Panc1 (cell line): Measurements from ENCODE around the gene VPS35L. TPM values are rescaled to one million over a fixed set of nuclear protein-coding genes. Genes with fewer than 3 reads are reported as not detected.

Source experiments
- ATAC-seq: fragments of 200-7000 bp; cut with Tn5 transposase; 2 replicates; pipeline ENCODE4 v1.9.1; 2020; ENCODE audit warnings: mild to moderate bottlenecking, moderate library complexity
- BruUV-seq: library from RNA; stranded (reverse); fragments of 400-500 nt; replicated peaks from 2 replicates; lab custom pipeline; 2021; lab: Mats Ljungman, UMichigan
- CTCF ChIA-PET: fragments of 300-600 bp; sonication (Branson Sonifier 250); formaldehyde crosslinking; loops from one replicate; lab custom pipeline; 2022; ENCODE audit warnings: antibody characterized with exemption; lab: Charles Lee
- POLR2A ChIA-PET: fragments of 300-600 bp; sonication (Branson Sonifier 250); formaldehyde crosslinking; loops from one replicate; lab custom pipeline; 2022; ENCODE audit warnings: antibody characterized with exemption; lab: Charles Lee
- DNase-seq: peaks from one replicate; pipeline ENCODE4 v3.0.0-alpha.2; 2010; ENCODE audit warnings: low read depth, low spot score
- H3K27ac ChIP-seq: 2 replicates; pipeline ENCODE4 v1.5.1; 2011; ENCODE audit warnings: mild to moderate bottlenecking, low read length, inconsistent platforms
- H3K27me3 ChIP-seq: fragments of 200-500 bp; sonication (Bioruptor generic); 2 replicates; pipeline ENCODE4 v1.6.0; 2014; ENCODE audit warnings: low read length, inconsistent platforms; ENCODE audit not compliant: control insufficient read depth, insufficient read depth
- H3K36me3 ChIP-seq: fragments of 200-500 bp; sonication (Bioruptor generic); 2 replicates; pipeline ENCODE4 v1.5.1; 2014; ENCODE audit warnings: inconsistent platforms, mild to moderate bottlenecking, low read length, moderate library complexity; ENCODE audit not compliant: control insufficient read depth, insufficient read depth
- H3K4me1 ChIP-seq: 2 replicates; pipeline ENCODE4 v1.5.1; 2011; ENCODE audit warnings: inconsistent platforms, mild to moderate bottlenecking, low read length, moderate library complexity; ENCODE audit not compliant: control insufficient read depth, insufficient read depth
- H3K4me3 ChIP-seq, 2 experiments: 2 replicates each; pipeline ENCODE4 v1.5.1; 2011 to 2012; ENCODE audit warnings: low read depth in 2 of 2, low read length in 2 of 2, mild to moderate bottlenecking in 2 of 2, inconsistent platforms in 1 of 2, moderate library complexity in 1 of 2
- H3K9me3 ChIP-seq: fragments of 200-500 bp; sonication (Bioruptor generic); 2 replicates; pipeline ENCODE4 v1.5.1; 2014; ENCODE audit warnings: low read depth, mild to moderate bottlenecking, inconsistent platforms, low read length, moderate library complexity; ENCODE audit not compliant: control insufficient read depth, insufficient read depth
- CTCF ChIP-seq: fragments of 450-650 bp; IDR thresholded peaks from 2 replicates; pipeline ENCODE4 v1.5.1; 2017; ENCODE audit warnings: mild to moderate bottlenecking
- POLR2AphosphoS5 ChIP-seq: IDR thresholded peaks from 2 replicates; pipeline ENCODE4 v1.6.1; 2012; ENCODE audit warnings: mild to moderate bottlenecking, low read depth, low read length, moderate library complexity
- REST ChIP-seq, 2 experiments: IDR thresholded peaks; 2 replicates each; pipeline ENCODE4 v1.6.1; 2011 to 2012; ENCODE audit warnings: low read depth in 2 of 2, control low read depth in 1 of 2, low read length in 1 of 2, mild to moderate bottlenecking in 1 of 2, moderate library complexity in 1 of 2; ENCODE audit not compliant: insufficient read depth in 1 of 2
- SIN3A ChIP-seq: IDR thresholded peaks from 2 replicates; pipeline ENCODE4 v1.6.1; 2012; ENCODE audit warnings: low read depth, mild to moderate bottlenecking, low read length, moderate library complexity, borderline replicate concordance; ENCODE audit not compliant: insufficient read depth
- TCF7L2 ChIP-seq: IDR thresholded peaks from 2 replicates; pipeline ENCODE4 v1.6.1; 2011; ENCODE audit warnings: mild to moderate bottlenecking, low read depth, low read length, inconsistent platforms
- in situ Hi-C: cut with HindIII; loops from 2 replicates; pipeline ENCODE4 v1.10.0; 2016; ENCODE audit warnings: low sequenced_read_pairs, low pct_unique_long_range_greater_than_20kb
- intact Hi-C: fragments of 100-400 bp; cut with micrococcal nuclease; formaldehyde crosslinking; loops from one replicate; pipeline ENCODE4 v1.10.0; 2022; ENCODE audit not compliant: unreplicated experiment
- total RNA-seq: library from RNA; stranded (reverse); gene quantifications from one replicate; pipeline ENCODE4 v1.2.1, GENCODE V29; 2021; ENCODE audit not compliant: unreplicated experiment

Gene VPS35L
- total RNA-seq, 1 experiment from 2014 or later = 124 TPM

- Histone ChIP-seq H3K4me1 (peaks cover 27% of the 10 kb centered on the region), H3K9me3 (no peaks in the 10 kb centered on the region), H3K27ac (peak overlapping the region; percentile 91), H3K4me3 (peak overlapping the region; percentile 85 to 88), H3K27me3 (no peaks in the 10 kb centered on the region), H3K36me3 (peaks cover 9% of the 10 kb centered on the region)
- POLR2A ChIA-PET = interaction anchor here (1.1 kb wide), 1 partner anchor 411 kb away, joined by 5 read pairs; no protein-coding TSS in a partner anchor
- ATAC-seq (no peak), DNase-seq (peak; percentile 20)
- no peak for TF ChIP-seq CTCF
- TF ChIP-seq TCF7L2 = no peak
- no peak for TF ChIP-seq REST (IDR thresholded peaks at IDR 0.05; ENCODE audit: insufficient read depth in 1 of 2, low read depth in 2 of 2, low read length in 1 of 2)
- no peak for TF ChIP-seq SIN3A
- TF ChIP-seq POLR2AphosphoS5 = no peak
- TSS peak; percentile 80 for BruUV-seq
- intact Hi-C loops = no loop called here
- in situ Hi-C loops = no loop called here
- CTCF ChIA-PET = interaction anchor here (0.6 to 0.7 kb wide), 2 partner anchors 28 to 264 kb away, joined by 4 to 8 read pairs; no protein-coding TSS in a partner anchor
Observed at GRCh38 chr16:19520861-19521331, 34.6 kb upstream of the VPS35L start.

GRCh38 chr16:19521471-19522396, 33.8 kb upstream of the VPS35L start, which contains the start of gene GDE1:
Gene GDE1, minus strand, starts transcription at chr16:19522098. Its CDS starts 134 bp downstream, at chr16:19521964.
- no peaks in the 10 kb centered on the region for H3K9me3 ChIP-seq
- H3K36me3 ChIP-seq = peaks cover under 1% of the 10 kb centered on the region
- ATAC-seq (peak; percentile 92), DNase-seq (peak; percentile 64)
- H3K4me3 ChIP-seq = peak within 1 kb of the TSS; percentile 85 to 88
- POLR2A ChIA-PET = interaction anchor here (1.1 kb wide), 1 partner anchor 412 kb away, joined by 5 read pairs; no protein-coding TSS in a partner anchor
- in situ Hi-C loops (no loop called here), intact Hi-C loops (no loop called here)
- H3K4me1 ChIP-seq = peaks cover 29% of the 10 kb centered on the region
- H3K27ac ChIP-seq = peak within 1 kb of the TSS; percentile 91
- no peaks in the 10 kb centered on the region for H3K27me3 ChIP-seq
- CTCF ChIA-PET = no interaction called here
- no TSS peak for BruUV-seq
- TF ChIP-seq REST (IDR thresholded peaks at IDR 0.05; ENCODE audit: insufficient read depth in 1 of 2, low read depth in 2 of 2, low read length in 1 of 2) = no peak
- TF ChIP-seq SIN3A = peak; percentile 94; the same call in 1 of the 2 replicates
- TF ChIP-seq CTCF = peak; percentile 79
- peak; percentile 79 for TF ChIP-seq POLR2AphosphoS5
